HEK293T (cell line): Measurements from ENCODE around the gene DNAH8.

Experiments
- CTCF ChIA-PET: fragments of 350-600 bp; formaldehyde crosslinking; extraction: SDS; loops from one replicate; lab custom pipeline; 2021; ENCODE audit warnings: antibody characterized with exemption, inconsistent platforms; lab: Yijun Ruan, JAX
- POLR2A ChIA-PET: fragments of 350-600 bp; formaldehyde crosslinking; extraction: SDS; loops from one replicate; lab custom pipeline; 2020; ENCODE audit warnings: antibody characterized with exemption, inconsistent platforms; lab: Yijun Ruan, JAX
- DNase-seq: peaks from one replicate; pipeline ENCODE4 v3.0.0; 2012; ENCODE audit warnings: mixed read lengths; ENCODE audit errors: extremely low spot score
- ARNT ChIP-seq: fragments of 450-650 bp; IDR thresholded peaks from 2 replicates; pipeline ENCODE4 v1.6.1; 2017; ENCODE audit warnings: mild to moderate bottlenecking
- BHLHE40 ChIP-seq: fragments of 450-650 bp; IDR thresholded peaks from 2 replicates; pipeline ENCODE4 v1.6.1; 2016; ENCODE audit warnings: mild to moderate bottlenecking, moderate library complexity, borderline replicate concordance
- CTBP1 ChIP-seq: fragments of 450-650 bp; IDR thresholded peaks from 2 replicates; pipeline ENCODE4 v1.6.1; 2016; ENCODE audit warnings: borderline replicate concordance
- ELF4 ChIP-seq: fragments of 450-650 bp; IDR thresholded peaks from 2 replicates; pipeline ENCODE4 v1.6.1; 2017; ENCODE audit warnings: antibody characterized with exemption
- FOXA1 ChIP-seq: fragments of 450-650 bp; IDR thresholded peaks from 2 replicates; pipeline ENCODE4 v1.6.1; 2016; ENCODE audit warnings: mild to moderate bottlenecking
- FOXK2 ChIP-seq: fragments of 450-650 bp; IDR thresholded peaks from 2 replicates; pipeline ENCODE4 v1.6.1; 2016; ENCODE audit warnings: mild to moderate bottlenecking
- FOXM1 ChIP-seq: fragments of 450-650 bp; IDR thresholded peaks from 2 replicates; pipeline ENCODE4 v1.6.1; 2017; ENCODE audit warnings: mild to moderate bottlenecking, borderline replicate concordance
- HDGF ChIP-seq: fragments of 450-650 bp; IDR thresholded peaks from 2 replicates; pipeline ENCODE4 v1.6.1; 2017; ENCODE audit warnings: antibody characterized with exemption, borderline replicate concordance
- L3MBTL2 ChIP-seq: fragments of 450-650 bp; conservative IDR thresholded peaks from 2 replicates; pipeline ENCODE4 v1.6.1; 2016; ENCODE audit warnings: mild to moderate bottlenecking
- LEF1 ChIP-seq: fragments of 450-650 bp; IDR thresholded peaks from 2 replicates; pipeline ENCODE4 v1.6.1; 2017; ENCODE audit warnings: mild to moderate bottlenecking, borderline replicate concordance
- NFRKB ChIP-seq: fragments of 450-650 bp; IDR thresholded peaks from 2 replicates; pipeline ENCODE4 v1.6.1; 2016; ENCODE audit warnings: mild to moderate bottlenecking, moderate library complexity
- PKNOX1 ChIP-seq: fragments of 450-650 bp; IDR thresholded peaks from 2 replicates; pipeline ENCODE4 v1.6.1; 2016
- SP1 ChIP-seq: fragments of 450-650 bp; IDR thresholded peaks from 2 replicates; pipeline ENCODE4 v1.6.1; 2017
- SUZ12 ChIP-seq: fragments of 450-650 bp; IDR thresholded peaks from 2 replicates; pipeline ENCODE4 v1.6.1; 2016; ENCODE audit warnings: mild to moderate bottlenecking
- TARDBP ChIP-seq: fragments of 450-650 bp; IDR thresholded peaks from 2 replicates; pipeline ENCODE4 v1.6.1; 2016
- ZNF384 ChIP-seq: fragments of 450-650 bp; IDR thresholded peaks from 2 replicates; pipeline ENCODE4 v1.6.1; 2016

The DNAH8 gene

DNA sequence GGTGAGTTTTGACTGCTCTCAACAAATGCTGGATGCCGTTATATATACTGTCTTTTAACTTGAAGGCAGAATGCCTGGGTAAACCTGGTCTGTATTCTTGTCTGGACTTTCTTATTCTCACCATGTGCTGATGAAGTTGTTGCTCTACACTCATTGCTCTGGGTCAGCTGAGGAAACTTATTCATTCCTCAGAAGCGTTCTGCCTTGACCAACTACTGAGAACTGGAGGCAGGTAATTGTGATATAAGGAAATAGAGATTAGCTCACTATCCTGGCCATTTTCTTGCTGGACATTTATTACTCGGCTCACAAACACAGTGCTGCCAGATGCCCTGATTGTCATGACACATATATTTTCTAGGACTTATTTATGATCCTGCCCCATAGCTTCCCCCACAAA, 103.6 kb downstream of the DNAH8 start:
- ChIA-PET CTCF (no interaction called here), POLR2A (no interaction called here)
- no peak for DNase-seq
- no peak for TF ChIP-seq FOXA1
- no peak for TF ChIP-seq NFRKB
- no peak for TF ChIP-seq SP1
- no peak for TF ChIP-seq PKNOX1
- no peak for TF ChIP-seq TARDBP
- TF ChIP-seq L3MBTL2: no peak
- no peak for TF ChIP-seq FOXM1
- TF ChIP-seq LEF1: no peak
- no peak for TF ChIP-seq ARNT
- no peak for TF ChIP-seq SUZ12
- TF ChIP-seq FOXK2: no peak
- TF ChIP-seq CTBP1: no peak
- no peak for TF ChIP-seq ELF4
- TF ChIP-seq ZNF384: no peak
- TF ChIP-seq HDGF: no peak
- no peak for TF ChIP-seq BHLHE40

DNA sequence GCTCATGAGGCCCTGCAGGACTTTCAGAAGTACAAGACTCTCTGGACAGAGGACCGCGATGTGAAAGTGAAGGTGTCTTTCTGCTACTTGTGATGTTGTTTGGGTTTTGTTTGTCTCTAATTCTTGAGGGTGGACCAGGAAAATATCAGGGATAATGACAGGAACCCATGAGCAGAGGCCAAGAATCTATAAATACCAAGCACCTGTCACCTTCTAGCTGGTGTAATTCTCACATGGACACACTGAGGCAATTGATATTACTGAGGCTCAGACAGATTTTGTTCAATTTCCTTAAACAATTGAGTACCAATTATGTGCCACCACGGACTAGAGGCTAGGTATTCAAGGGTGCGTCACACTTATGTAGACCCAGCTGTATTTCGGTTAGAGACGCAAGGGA, 107.9 kb downstream of the DNAH8 start:
- CTCF ChIA-PET: no interaction called here
- POLR2A ChIA-PET: no interaction called here
- no peak for DNase-seq
- TF ChIP-seq CTBP1: no peak
- TF ChIP-seq NFRKB: no peak
- TF ChIP-seq FOXM1: no peak
- no peak for TF ChIP-seq LEF1
- TF ChIP-seq ELF4: no peak
- TF ChIP-seq FOXK2: no peak
- no peak for TF ChIP-seq BHLHE40
- TF ChIP-seq ARNT: no peak
- no peak for TF ChIP-seq TARDBP
- TF ChIP-seq L3MBTL2: no peak
- no peak for TF ChIP-seq PKNOX1
- TF ChIP-seq SUZ12: no peak
- TF ChIP-seq HDGF: no peak
- TF ChIP-seq ZNF384: no peak
- no peak for TF ChIP-seq FOXA1
- no peak for TF ChIP-seq SP1

DNA sequence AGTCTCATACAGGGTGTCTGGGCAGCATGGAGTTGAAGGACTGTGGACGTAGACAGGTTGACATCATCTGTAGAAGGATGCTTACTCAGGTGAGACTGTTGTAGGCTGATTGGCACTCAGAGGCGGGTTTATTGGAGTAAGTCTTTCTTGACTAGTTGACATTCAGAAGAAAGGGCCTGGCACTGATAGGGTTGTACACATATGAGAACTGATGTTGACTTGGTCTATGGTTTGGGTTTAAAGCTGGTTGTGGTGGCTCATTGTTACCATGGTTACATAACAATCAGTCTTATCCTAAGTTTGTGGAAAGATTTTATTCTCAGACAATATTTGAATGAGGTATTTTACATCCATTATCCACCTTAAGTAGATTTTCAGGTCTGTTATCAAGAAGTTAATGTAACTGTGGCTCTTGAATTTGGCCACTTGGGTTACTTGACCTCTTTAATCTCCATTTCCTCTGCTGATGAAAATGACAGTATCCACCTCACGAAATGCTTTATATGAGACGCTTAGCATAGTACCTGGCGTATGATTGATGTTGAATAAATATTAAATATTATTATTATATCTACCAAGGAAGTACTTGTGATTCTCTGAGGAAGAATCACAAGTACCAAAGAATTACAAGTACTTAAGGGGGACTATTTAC, 109.3 kb downstream of the DNAH8 start:
- TF ChIP-seq SP1 (no peak), TARDBP (no peak), ELF4 (no peak), BHLHE40 (no peak), NFRKB (no peak), LEF1 (no peak)
- CTCF ChIA-PET: no interaction called here
- no peak for DNase-seq
- POLR2A ChIA-PET: no interaction called here

- POLR2A ChIA-PET: no interaction called here
- CTCF ChIA-PET: no interaction called here
- no peak for TF ChIP-seq FOXA1
- no peak for TF ChIP-seq SP1
- TF ChIP-seq CTBP1: no peak
- TF ChIP-seq LEF1: no peak
- TF ChIP-seq FOXK2: no peak
- no peak for TF ChIP-seq PKNOX1
- TF ChIP-seq FOXM1: no peak
- DNase-seq: no peak
These were observed 111.9 kb downstream of the DNAH8 start for GRCh38 chr6:38827024-38827423.

GRCh38 chr6:38831865-38832264, 116.8 kb downstream of the DNAH8 start:
- POLR2A ChIA-PET: no interaction called here
- no peak for TF ChIP-seq FOXM1
- DNase-seq: no peak
- CTCF ChIA-PET: no interaction called here

GRCh38 chr6:38833320-38833719, 118.2 kb downstream of the DNAH8 start:
- DNase-seq: no peak
- TF ChIP-seq L3MBTL2: no peak
- no peak for TF ChIP-seq FOXK2
- no peak for TF ChIP-seq PKNOX1
- TF ChIP-seq ZNF384: no peak
- TF ChIP-seq SP1: no peak
- no peak for TF ChIP-seq FOXA1
- no peak for TF ChIP-seq CTBP1
- no peak for TF ChIP-seq TARDBP
- TF ChIP-seq BHLHE40: no peak
- TF ChIP-seq NFRKB: no peak
- no peak for TF ChIP-seq HDGF
- TF ChIP-seq LEF1: no peak
- TF ChIP-seq FOXM1: no peak
- TF ChIP-seq ELF4: no peak
- no peak for TF ChIP-seq SUZ12
- no peak for TF ChIP-seq ARNT
- CTCF ChIA-PET: no interaction called here
- POLR2A ChIA-PET: no interaction called here

DNA sequence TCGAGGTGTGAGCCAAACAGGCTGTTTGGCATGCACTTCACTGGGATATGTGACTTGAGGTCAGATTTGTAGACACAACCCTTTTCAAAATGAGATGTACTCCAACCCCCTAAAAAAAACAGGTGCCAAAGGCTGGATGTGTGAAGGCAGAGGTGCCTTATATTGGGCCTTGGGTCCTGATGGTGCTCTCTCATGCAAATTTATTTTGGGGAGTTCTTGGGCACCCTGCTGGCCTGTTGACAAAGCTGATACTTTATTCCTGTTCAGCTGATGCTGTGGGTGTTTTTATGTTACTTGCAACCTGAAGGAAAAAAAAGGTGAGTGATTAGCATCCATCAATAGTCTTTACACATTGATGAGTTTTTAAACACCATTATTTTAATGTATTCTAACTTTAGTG, 121.5 kb downstream of the DNAH8 start:
- CTCF ChIA-PET: no interaction called here
- no peak for DNase-seq
- no peak for TF ChIP-seq ELF4
- TF ChIP-seq SP1: no peak
- no peak for TF ChIP-seq LEF1
- TF ChIP-seq BHLHE40: no peak
- TF ChIP-seq PKNOX1: no peak
- no peak for TF ChIP-seq FOXM1
- no peak for TF ChIP-seq ZNF384
- TF ChIP-seq FOXK2: no peak
- no peak for TF ChIP-seq FOXA1
- no peak for TF ChIP-seq SUZ12
- POLR2A ChIA-PET: no interaction called here
